HG02884 (cell line): Measurements from ENCODE around the gene ZNF546.
"Not testable (repeated sequence)": the region's sequence is repeated elsewhere in the genome, so short reads cannot be mapped to it uniquely, and the experiment has no call there.

Experiments
- ATAC-seq: cut with Tn5 transposase; IDR thresholded peaks from one replicate; pipeline ENCODE4 v1.9.1; 2021; ENCODE audit warnings: mild to moderate bottlenecking, moderate library complexity; ENCODE audit not compliant: unreplicated experiment

Gene ZNF546

DNA sequence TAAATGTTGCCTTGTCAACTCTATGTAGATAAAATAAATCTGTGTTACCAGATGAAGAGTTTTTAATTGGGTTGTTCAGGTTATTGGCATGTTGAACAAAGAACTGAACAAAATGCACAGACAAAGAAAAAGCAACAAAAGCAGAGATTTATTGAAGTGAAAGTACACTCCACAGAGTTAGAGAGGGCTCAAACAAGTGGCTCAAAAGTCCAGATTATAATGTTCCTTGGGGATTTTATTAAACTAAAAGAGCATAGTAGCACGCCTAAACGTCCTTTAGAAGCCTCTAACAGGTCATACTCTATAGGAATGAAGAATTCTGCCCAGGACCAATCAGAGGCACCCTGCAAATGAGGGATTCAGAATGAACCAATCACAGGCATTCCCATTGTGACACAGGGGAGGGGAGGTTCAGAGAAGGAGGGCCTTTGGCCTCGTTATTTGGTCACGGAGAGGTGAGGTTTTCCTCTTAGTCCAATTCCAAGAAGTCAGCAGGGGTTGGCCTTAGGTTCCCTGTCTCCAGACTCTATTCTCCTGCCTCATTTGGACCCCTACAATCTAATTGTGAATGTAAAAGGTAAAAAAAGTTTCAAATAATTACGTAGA is 13.1 kb upstream of the ZNF546 start:
- no peak for ATAC-seq

- ATAC-seq: no peak
These were observed 10.2 kb upstream of the ZNF546 start for GRCh38 chr19:39986643-39987042.

DNA sequence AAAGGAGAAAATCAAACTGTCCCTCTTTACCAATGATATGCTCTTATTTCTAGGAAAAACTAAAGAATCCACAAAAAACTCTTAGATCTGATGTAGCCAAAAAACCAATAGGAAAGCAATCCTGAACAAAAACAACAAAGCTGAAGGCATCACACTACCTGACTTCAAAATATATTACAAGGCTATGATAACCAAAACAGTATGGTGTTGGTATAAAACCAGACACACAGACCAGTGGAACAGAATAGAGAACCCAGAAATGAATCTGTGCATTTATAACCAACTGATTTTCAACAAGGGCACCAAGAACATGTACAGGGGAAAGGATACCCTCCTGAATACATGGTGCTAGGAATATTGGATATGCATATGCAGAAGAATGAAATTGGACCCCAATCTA is 9.7 kb upstream of the ZNF546 start:
- no peak for ATAC-seq

- ATAC-seq: no peak
These were observed 9.3 kb upstream of the ZNF546 start for GRCh38 chr19:39987596-39987995.

DNA sequence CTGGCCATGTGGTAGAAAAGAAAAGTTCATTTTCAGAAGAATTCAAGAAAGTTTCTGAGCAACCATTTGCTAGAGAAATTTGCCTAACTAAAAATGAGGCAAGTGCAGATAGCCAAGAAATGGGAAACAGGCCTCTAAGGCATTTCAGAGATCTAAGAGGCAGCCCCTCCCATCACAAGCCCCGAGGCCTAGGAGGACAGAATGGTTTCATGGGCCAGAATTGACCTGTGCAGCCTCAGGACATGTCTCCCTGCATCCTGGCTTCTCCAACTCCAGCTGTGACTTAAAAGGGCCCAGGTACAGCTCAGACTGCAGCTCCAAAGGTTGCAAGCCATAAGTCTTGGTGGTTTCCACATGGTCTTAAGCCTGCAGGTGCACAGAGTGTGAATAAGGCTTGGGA is 3.3 kb upstream of the ZNF546 start:
- ATAC-seq: no peak

- no peak for ATAC-seq
These were observed 2.5 kb upstream of the ZNF546 start for GRCh38 chr19:39994361-39994760.

DNA sequence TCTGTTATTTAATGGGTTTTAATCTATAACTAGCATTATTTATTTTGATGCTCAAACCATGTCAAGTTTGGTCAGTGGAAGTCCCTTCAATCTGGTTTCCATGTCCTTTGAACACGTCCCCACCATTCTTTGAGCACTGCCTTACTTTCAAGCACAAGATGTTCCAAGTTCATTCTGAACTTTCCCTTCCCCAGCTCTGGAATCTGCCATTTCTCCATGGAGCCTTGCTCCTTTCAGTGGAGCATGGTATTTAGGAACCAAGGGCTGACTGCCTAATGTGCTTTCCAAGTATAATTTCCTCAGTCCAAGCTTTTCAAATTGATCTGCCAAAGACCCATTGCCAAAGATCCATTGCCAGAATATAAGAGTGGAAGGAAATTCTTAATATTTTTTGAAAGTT is 1.1 kb upstream of the ZNF546 start:
- ATAC-seq: no peak

DNA sequence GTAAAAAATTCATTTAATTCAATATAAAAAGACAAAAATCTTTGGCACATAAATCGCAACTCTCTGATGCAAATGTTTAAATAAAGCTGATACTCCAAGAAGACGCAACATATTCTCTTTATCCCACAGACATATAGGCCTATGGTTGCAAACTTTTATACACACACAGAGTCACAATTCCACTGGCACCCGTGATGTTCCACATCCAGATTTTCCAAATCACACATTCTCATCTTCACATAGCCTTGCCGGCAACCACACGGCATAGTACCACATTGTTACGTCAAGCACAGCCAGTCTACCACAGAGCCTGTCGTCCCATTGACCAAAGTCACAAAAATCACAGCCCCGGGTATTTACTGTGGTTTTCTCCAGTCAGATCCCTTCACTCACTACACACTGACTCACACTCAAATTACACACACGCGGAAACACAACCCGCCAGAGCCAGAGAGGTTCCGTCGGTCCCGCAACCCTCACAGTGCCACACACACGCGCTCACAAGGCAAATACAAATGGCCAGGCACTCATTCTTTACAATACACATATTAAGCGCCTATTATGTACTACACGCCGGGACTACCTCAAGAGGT is 546 bp upstream of the ZNF546 start:
- peak; percentile 29 for ATAC-seq

DNA sequence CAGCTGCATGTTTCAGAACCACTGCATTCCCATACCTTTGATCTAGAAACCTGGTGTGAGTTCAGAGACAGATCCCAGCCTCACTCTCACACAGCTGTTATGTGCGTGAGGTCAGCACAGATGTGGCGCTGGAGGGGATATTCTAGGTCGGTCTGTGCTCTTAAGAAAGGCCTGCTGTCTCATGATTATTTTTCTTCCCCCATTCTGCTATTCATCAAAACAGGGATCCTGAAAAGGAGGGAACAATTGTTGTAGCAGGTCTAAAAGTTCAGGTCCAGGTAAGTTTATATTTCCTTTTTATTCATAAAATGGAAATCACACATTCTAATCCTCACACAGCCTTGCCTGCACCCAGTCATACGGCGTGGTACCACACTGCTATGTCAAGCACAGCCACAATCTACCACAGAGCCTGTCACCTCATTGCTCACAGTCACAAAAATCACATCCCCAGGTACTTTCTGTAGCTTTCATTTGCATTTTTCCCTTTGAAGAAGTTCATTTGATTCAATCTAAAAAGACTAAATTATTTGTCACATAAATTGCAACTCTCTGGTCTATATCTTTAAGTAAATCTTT is 867 bp downstream of the ZNF546 start:
- ATAC-seq: no peak

DNA sequence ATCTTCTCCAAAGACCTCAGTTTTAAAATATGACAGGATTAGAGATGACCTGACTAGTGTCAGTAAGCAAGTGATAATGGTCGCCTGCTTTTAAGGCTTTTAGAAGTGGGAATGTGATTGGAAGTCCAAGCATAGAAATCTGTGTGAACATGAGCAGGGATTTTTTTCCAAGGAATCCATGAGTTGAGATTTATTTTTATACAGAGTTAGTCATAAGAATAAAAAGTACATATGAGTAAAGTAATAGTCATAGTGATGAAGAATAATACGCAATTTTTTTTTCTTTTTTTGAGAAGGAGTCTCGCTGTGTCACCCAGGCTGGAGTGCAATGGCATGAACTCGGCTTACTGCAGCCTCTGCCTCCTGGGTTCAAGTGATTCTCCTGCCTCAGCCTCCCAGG is 1.6 kb downstream of the ZNF546 start:
- no peak for ATAC-seq

DNA sequence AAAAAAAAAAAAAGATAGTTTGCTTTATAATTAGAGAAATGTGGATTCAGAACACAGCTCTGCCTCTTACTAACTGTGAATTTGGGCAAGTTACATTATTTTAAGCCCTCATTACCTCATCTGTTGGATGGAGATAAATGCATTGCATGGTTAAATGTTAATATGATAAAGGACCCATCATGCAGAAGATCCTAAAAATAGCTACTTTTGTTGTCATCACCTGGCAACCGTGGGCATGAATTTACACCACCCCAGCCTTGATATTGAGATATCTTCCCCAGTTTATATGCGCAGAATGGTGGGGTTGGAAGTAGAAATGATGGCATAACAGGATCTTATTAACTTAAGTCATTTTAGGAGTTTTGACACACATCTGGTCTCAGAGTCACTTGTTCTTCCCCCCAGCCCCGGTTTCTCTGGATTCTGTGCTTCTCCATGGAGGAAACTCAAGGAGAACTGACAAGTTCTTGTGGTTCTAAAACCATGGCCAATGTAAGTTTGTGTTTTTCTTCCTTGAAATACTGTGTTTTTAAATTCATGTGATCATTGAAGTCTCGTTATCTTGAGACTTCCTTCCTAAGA is 8.9 kb downstream of the ZNF546 start:
- ATAC-seq: no peak

- ATAC-seq: no peak
These were observed 9.4 kb downstream of the ZNF546 start for GRCh38 chr19:40006273-40006691.

DNA sequence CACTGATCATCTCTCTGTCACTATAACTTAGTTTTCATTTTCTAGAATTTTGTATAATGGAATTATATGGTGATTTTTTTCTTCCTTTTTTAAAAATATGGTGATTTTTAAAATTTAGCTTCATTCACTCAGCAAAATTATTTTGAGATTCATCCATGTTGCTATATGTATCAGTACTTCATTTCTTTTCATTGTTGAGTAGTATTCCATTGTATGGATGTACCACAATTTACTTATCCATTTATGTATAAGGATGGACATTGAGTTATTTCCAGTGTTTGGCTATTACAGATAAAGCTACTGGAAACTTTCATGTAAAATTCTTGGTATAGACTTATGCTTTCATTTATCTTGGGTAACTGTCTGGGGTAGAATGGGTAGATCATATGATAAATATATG is 12.8 kb downstream of the ZNF546 start:
- no peak for ATAC-seq

DNA sequence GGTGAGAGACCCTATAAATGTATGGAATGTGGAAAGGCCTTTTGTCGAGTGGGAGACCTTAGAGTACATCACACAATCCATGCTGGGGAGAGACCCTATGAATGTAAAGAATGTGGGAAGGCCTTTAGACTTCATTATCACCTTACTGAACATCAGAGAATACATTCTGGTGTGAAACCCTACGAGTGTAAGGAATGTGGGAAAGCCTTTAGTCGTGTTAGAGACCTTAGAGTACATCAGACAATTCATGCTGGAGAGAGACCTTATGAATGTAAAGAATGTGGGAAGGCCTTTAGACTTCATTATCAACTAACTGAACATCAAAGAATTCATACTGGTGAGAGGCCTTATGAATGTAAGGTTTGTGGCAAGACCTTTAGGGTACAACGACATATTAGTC is 17.1 kb downstream of the ZNF546 start:
- ATAC-seq: no peak

DNA sequence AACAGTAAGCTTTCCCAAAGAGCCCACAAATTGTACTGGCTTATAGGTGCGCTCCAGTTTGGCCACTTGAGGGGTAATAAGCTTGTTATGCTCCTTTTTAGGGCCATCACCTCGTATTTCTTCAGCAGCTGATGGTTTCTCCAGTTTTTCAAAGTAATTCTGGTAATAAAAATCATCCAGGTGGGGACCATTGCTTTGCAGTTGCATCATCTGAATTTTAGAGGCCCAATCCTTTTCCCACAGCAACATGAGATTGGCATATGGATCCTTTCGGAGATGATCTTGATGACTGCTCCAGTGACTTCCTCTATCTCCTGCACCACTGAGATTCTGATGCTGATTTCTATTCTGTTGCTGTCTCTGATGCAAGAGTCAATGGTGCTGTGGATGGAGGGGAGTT is 27.1 kb downstream of the ZNF546 start:
- ATAC-seq: no peak

- ATAC-seq: no peak
These were observed 29.2 kb downstream of the ZNF546 start for GRCh38 chr19:40025938-40026596.

- ATAC-seq: no peak
These were observed 29.7 kb downstream of the ZNF546 start for GRCh38 chr19:40026597-40026970.

GRCh38 chr19:40033989-40034560 is 37.2 kb downstream of the ZNF546 start:
- ATAC-seq: no peak

GRCh38 chr19:40035996-40036395 is 39.1 kb downstream of the ZNF546 start:
- no peak for ATAC-seq

DNA sequence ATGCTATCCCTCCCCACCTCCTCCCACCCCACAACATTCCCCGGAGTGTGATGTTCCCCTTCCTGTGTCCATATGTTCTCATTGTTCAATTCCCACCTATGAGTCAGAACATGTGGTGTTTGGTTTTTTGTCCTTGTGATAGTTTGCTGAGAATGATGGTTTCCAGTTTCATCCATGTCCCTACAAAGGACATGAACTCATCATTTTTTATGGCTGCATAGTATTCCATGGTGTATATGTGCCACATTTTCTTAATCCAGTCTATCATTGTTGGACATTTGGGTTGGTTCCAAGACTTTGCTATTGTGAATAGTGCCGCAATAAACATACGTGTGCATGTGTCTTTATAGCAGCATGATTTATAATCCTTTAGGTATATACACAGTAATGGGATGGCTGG is 41.2 kb downstream of the ZNF546 start:
- ATAC-seq: not testable (repeated sequence)

- not testable (repeated sequence) for ATAC-seq
These were observed 44.9 kb downstream of the ZNF546 start for GRCh38 chr19:40041718-40042117.

DNA sequence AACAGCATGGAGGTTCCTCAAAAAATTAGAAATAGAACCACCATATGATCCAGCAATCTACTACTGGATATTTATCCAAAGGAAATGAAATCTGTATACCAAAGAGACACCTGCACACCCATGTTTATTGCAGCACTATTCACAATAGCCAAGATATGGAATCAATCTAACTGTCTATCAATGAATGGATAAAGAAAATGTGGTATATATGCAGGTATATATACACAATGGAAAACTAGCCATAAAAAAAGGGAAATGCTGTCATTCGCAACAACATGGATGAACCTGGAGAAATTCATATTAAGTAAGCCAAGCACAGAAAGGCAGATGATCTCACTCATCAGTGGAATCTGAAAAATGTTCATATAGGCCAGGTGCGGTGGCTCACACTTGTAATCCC is 56.6 kb downstream of the ZNF546 start:
- no peak for ATAC-seq
